Breast epithelium (tissue), 4 donors: Measurements from ENCODE around the gene SLC16A8. TPM values are rescaled to one million over a fixed set of nuclear protein-coding genes. Genes with fewer than 3 reads are reported as not detected.

Source experiments
- DNase-seq, 2 donors: peaks; one replicate each; pipeline ENCODE4 v3.0.0-alpha.2; 2019; ENCODE audit warnings: low spot score in 2 of 2
- H3K27ac ChIP-seq, 2 donors: fragments of 200-600 bp; sonication (generic) in 1 of 2; one replicate each; pipeline ENCODE4 v1.5.1; 2016 to 2019; ENCODE audit warnings: mild to moderate bottlenecking in 1 of 2
- H3K27me3 ChIP-seq, 2 donors: fragments of 200-600 bp; sonication (generic) in 1 of 2; one replicate each; pipeline versions ENCODE4 v1.5.1 to v1.6.0; 2017 to 2019; ENCODE audit warnings: control low read depth in 1 of 2, mild to moderate bottlenecking in 1 of 2
- H3K36me3 ChIP-seq: fragments of 200-600 bp; one replicate; pipeline ENCODE4 v1.5.1; 2019
- H3K4me1 ChIP-seq, 2 donors: fragments of 200-600 bp; sonication (generic); one replicate each; pipeline ENCODE4 v1.5.1; 2016 to 2019; ENCODE audit warnings: control low read depth in 1 of 2
- H3K4me3 ChIP-seq, 3 donors: fragments of 200-600 bp; sonication (generic); 1 replicate in 2 of 3; 2 replicates in 1 of 3; pipeline ENCODE4 v1.5.1; 2016 to 2019; ENCODE audit warnings: mild to moderate bottlenecking in 3 of 3, moderate library complexity in 2 of 3
- H3K9me3 ChIP-seq, 2 donors: fragments of 200-600 bp; sonication (generic) in 1 of 2; one replicate each; pipeline ENCODE4 v1.5.1; 2016 to 2019; ENCODE audit warnings: control low read depth in 1 of 2
- POLR2AphosphoS5 ChIP-seq, 3 donors: sonication (generic); formaldehyde crosslinking; IDR thresholded peaks; one replicate each; pipeline ENCODE4 v1.6.1; 2017; ENCODE audit warnings: antibody characterized with exemption in 3 of 3
- intact Hi-C: fragments of 100-400 bp; cut with DNase I; formaldehyde crosslinking; loops from one replicate; pipeline ENCODE4 v1.15.1; 2023; ENCODE audit warnings: low total_unique reads
- total RNA-seq, 3 donors: library from RNA; depleted of rRNA; stranded (reverse); fragments of >200 nt; gene quantifications; one replicate each; pipeline ENCODE4 v1.1.0, GENCODE V29; 2016

Gene SLC16A8
- total RNA-seq, 3 donors from 2014 or later = 0.33 to 1.3 TPM; not detected in 1

GRCh38 chr22:38028344-38029130 lies 55.4 kb downstream of the SLC16A8 start:
- Histone ChIP-seq H3K27me3 (no peaks in the 10 kb centered on the region), H3K36me3 (no peaks in the 10 kb centered on the region), H3K9me3 (no peaks in the 10 kb centered on the region), H3K4me1 (peaks cover 4 to 25% of the 10 kb centered on the region in 2 donors), H3K4me3 (no peak overlapping the region), H3K27ac (no peak overlapping the region)
- DNase-seq = no peak
- intact Hi-C loops = no loop called here
- TF ChIP-seq POLR2AphosphoS5 (IDR thresholded peaks at IDR 0.05) = no peak

Other genes with a start within 250 kb of the SLC16A8 start
- gene ANKRD54, start 239.8 kb downstream of the SLC16A8 start, total RNA-seq = 10 to 100 TPM; 27.5 to 41.3 (median 34.9) TPM
- 100 to 1,000 TPM; 471 to 569 (median 490) TPM for gene EIF3L, start 234.8 kb downstream of the SLC16A8 start, total RNA-seq
- 10 to 100 TPM in 2 of 3 donors, 1 to 10 TPM in 1; 8.6 to 25.6 (median 22.0) TPM for gene MICALL1, start 177.9 kb downstream of the SLC16A8 start, total RNA-seq
- gene C22orf23, start 130.6 kb downstream of the SLC16A8 start, total RNA-seq = under 1 TPM in 1 of 3 donors, not detected in 2; 0.64 TPM
- 10 to 100 TPM; 66.7 to 93.7 (median 82.4) TPM for gene POLR2F, start 130.5 kb downstream of the SLC16A8 start, total RNA-seq
- gene SOX10, start 99.6 kb downstream of the SLC16A8 start, total RNA-seq = 100 to 1,000 TPM in 1 of 3 donors, 10 to 100 TPM in 1, under 1 TPM in 1; 0.16 to 101 (median 24.9) TPM
- 10 to 100 TPM; 42.0 to 61.3 (median 49.9) TPM for gene PICK1, start 26.8 kb downstream of the SLC16A8 start, total RNA-seq
- 1 to 10 TPM in 2 of 3 donors, under 1 TPM in 1; 0.80 to 1.3 (median 1.0) TPM for gene BAIAP2L2, start 26.5 kb upstream of the SLC16A8 start, total RNA-seq
- gene PLA2G6, start 97.6 kb upstream of the SLC16A8 start, total RNA-seq = 10 to 100 TPM; 41.1 to 68.1 (median 59.3) TPM
- 100 to 1,000 TPM in 1 of 3 donors, 10 to 100 TPM in 2; 37.3 to 126 (median 85.5) TPM for gene MAFF, start 117.8 kb upstream of the SLC16A8 start, total RNA-seq
- 10 to 100 TPM; 30.6 to 49.5 (median 42.4) TPM for gene TMEM184B, start 188.8 kb upstream of the SLC16A8 start, total RNA-seq
- gene CSNK1E, start 233.2 kb upstream of the SLC16A8 start, total RNA-seq = 100 to 1,000 TPM in 2 of 3 donors, 10 to 100 TPM in 1; 83.0 to 147 (median 117) TPM